HepG2 (cell line): Measurements from ENCODE around the gene ENTREP3. TPM values are rescaled to one million over a fixed set of nuclear protein-coding genes. Genes with fewer than 3 reads are reported as not detected.

ENCODE experiments used
- ATAC-seq: fragments of 200-7000 bp; cut with Tn5 transposase; 3 replicates; pipeline ENCODE4 v1.9.1; 2020; ENCODE audit warnings: mild to moderate bottlenecking, moderate library complexity
- BruUV-seq: library from RNA; stranded (reverse); fragments of 400-500 nt; replicated peaks from 2 replicates; lab custom pipeline; 2021; lab: Mats Ljungman, UMichigan
- CTCF ChIA-PET: fragments of 300-600 bp; formaldehyde crosslinking; extraction: SDS; loops from one replicate; lab custom pipeline; 2021; ENCODE audit warnings: low total read pairs, inconsistent platforms, low intra/inter-chr PET ratio; lab: Yijun Ruan, JAX
- POLR2A ChIA-PET: fragments of 350-600 bp; sonication (Branson Sonifier 250); formaldehyde crosslinking; loops from one replicate; lab custom pipeline; 2020; ENCODE audit warnings: antibody characterized with exemption, inconsistent platforms; lab: Yijun Ruan, JAX
- DNase-seq: peaks from one replicate; pipeline ENCODE4 v3.0.0-alpha.2; 2015; ENCODE audit warnings: low spot score
- FAIRE-seq: peaks from 3 replicates; lab custom pipeline; 2011; peaks lifted over from hg19 to GRCh38; lab: Jason Lieb, UNC
- H2AFZ ChIP-seq: one replicate; pipeline ENCODE4 v1.6.1; 2011; ENCODE audit warnings: low read length, inconsistent platforms
- H3K27ac ChIP-seq: fragments of 300-600 bp; 3 replicates; pipeline ENCODE4 v1.8.0; 2011; ENCODE audit warnings: mixed run types, mild to moderate bottlenecking, mixed read lengths, low read length, inconsistent platforms; ENCODE audit not compliant: insufficient read depth; ENCODE audit errors: extremely low read length
- H3K27me3 ChIP-seq, 2 experiments: fragments of 200-600 bp in 1 of 2; 2 replicates in 1 of 2; 3 replicates in 1 of 2; pipeline versions ENCODE4 v1.6.0 to v1.8.0; 2011; ENCODE audit warnings: low read length in 2 of 2, mild to moderate bottlenecking in 2 of 2, moderate library complexity in 2 of 2, inconsistent platforms in 1 of 2; ENCODE audit not compliant: insufficient read depth in 2 of 2, control insufficient read depth in 1 of 2
- H3K36me3 ChIP-seq, 2 experiments: fragments of 200-600 bp in 1 of 2; replicated peaks in 1 of 2; 2 replicates in 1 of 2; 3 replicates in 1 of 2; pipeline versions ENCODE4 v1.5.1 to v1.8.0; 2011; ENCODE audit warnings: low read length in 2 of 2, inconsistent platforms in 1 of 2; ENCODE audit not compliant: insufficient read depth in 2 of 2, control insufficient read depth in 1 of 2
- H3K4me1 ChIP-seq: 2 replicates; pipeline ENCODE4 v1.5.1; 2012; ENCODE audit warnings: low read length, inconsistent platforms; ENCODE audit not compliant: insufficient read depth
- H3K4me2 ChIP-seq: 2 replicates; pipeline ENCODE4 v1.6.0; 2011; ENCODE audit warnings: low read depth, low read length, inconsistent platforms
- H3K4me3 ChIP-seq, 3 experiments: fragments of 200-600 bp in 1 of 3; sonication (generic), shearing (Covaris generic) in 1 of 3; replicated peaks in 1 of 3; 2 replicates each; pipeline ENCODE4 v1.5.1; 2011 to 2016; ENCODE audit warnings: low read length in 3 of 3, inconsistent platforms in 2 of 3, low read depth in 2 of 3, mild to moderate bottlenecking in 2 of 3, control low read depth in 1 of 3, mixed read lengths in 1 of 3; ENCODE audit not compliant: insufficient read depth in 1 of 3
- H3K79me2 ChIP-seq: one replicate; pipeline ENCODE4 v1.6.1; 2011; ENCODE audit warnings: low read length, inconsistent platforms; ENCODE audit not compliant: insufficient read depth
- H3K9ac ChIP-seq: 2 replicates; pipeline ENCODE4 v1.6.0; 2011; ENCODE audit warnings: mild to moderate bottlenecking, low read depth, low read length, inconsistent platforms; ENCODE audit not compliant: insufficient read depth
- H3K9me3 ChIP-seq: 2 replicates; pipeline ENCODE4 v1.5.1; 2012; ENCODE audit warnings: mild to moderate bottlenecking, low read length
- H4K20me1 ChIP-seq: 2 replicates; pipeline ENCODE4 v1.6.0; 2011; ENCODE audit warnings: inconsistent platforms, mild to moderate bottlenecking, low read length, moderate library complexity; ENCODE audit not compliant: insufficient read depth
- AGO2 ChIP-seq: fragments of 200-400 bp; formaldehyde crosslinking; optimal IDR thresholded peaks from 2 replicates; pipeline ENCODE3; 2017; ENCODE audit warnings: mild to moderate bottlenecking, low read depth, low read length, moderate library complexity
- CREB3 ChIP-seq: sonication (generic); formaldehyde crosslinking; IDR thresholded peaks from 2 replicates; pipeline ENCODE4 v1.5.0; 2020; ENCODE audit warnings: missing genetic modification reagents
- EP300 ChIP-seq, 3 experiments: sonication (generic) in 1 of 3; formaldehyde crosslinking in 1 of 3; IDR thresholded peaks; 2 replicates each; pipeline versions ENCODE4 v1.5.1 to v1.6.1; 2011 to 2020; ENCODE audit warnings: low read depth in 2 of 3, low read length in 2 of 3, borderline replicate concordance in 1 of 3, improper control_type of control experiment in 1 of 3, mild to moderate bottlenecking in 1 of 3, missing genetic modification reagents in 1 of 3, moderate library complexity in 1 of 3
- GABPA ChIP-seq, 2 experiments: IDR thresholded peaks; 2 replicates each; pipeline ENCODE4 v1.6.1; 2011 to 2016; ENCODE audit warnings: low read depth in 2 of 2, low read length in 1 of 2, missing biosample characterization in 1 of 2, missing genetic modification characterization in 1 of 2
- JUNB ChIP-seq: sonication (generic); formaldehyde crosslinking; IDR thresholded peaks from 2 replicates; pipeline ENCODE4 v1.8.0; 2022; ENCODE audit warnings: missing genetic modification reagents, mild to moderate bottlenecking, borderline replicate concordance
- MYC ChIP-seq: sonication (generic); formaldehyde crosslinking; IDR thresholded peaks from 2 replicates; pipeline ENCODE4 v1.9.0; 2021; ENCODE audit warnings: missing genetic modification reagents, borderline replicate concordance
- SP140L ChIP-seq: sonication (generic); formaldehyde crosslinking; IDR thresholded peaks from 2 replicates; pipeline ENCODE4 v1.4.0; 2020; ENCODE audit warnings: missing genetic modification reagents, borderline replicate concordance
- STAG1 ChIP-seq: sonication (generic); formaldehyde crosslinking; IDR thresholded peaks from 2 replicates; pipeline ENCODE4 v1.4.0; 2020; ENCODE audit warnings: missing genetic modification reagents
- ZHX2 ChIP-seq, 2 experiments: sonication (generic) in 1 of 2; formaldehyde crosslinking in 1 of 2; IDR thresholded peaks; 2 replicates each; pipeline versions ENCODE4 v1.6.1 to v1.9.0; 2014 to 2022; ENCODE audit warnings: antibody characterized with exemption in 1 of 2, borderline replicate concordance in 1 of 2, inconsistent platforms in 1 of 2, low read depth in 1 of 2, missing genetic modification reagents in 1 of 2
- ZNF329 ChIP-seq: sonication (generic); formaldehyde crosslinking; IDR thresholded peaks from 2 replicates; pipeline ENCODE4 v1.9.0; 2021; ENCODE audit warnings: low read depth, mild to moderate bottlenecking, missing genetic modification reagents
- ZNF512 ChIP-seq: sonication (generic); formaldehyde crosslinking; IDR thresholded peaks from 2 replicates; pipeline ENCODE4 v1.4.0; 2020; ENCODE audit warnings: mild to moderate bottlenecking, missing genetic modification reagents
- ZNF547 ChIP-seq: sonication (generic); formaldehyde crosslinking; IDR thresholded peaks from 2 replicates; pipeline ENCODE4 v1.5.1; 2020; ENCODE audit warnings: mild to moderate bottlenecking, missing genetic modification reagents
- ZSCAN31 ChIP-seq: sonication (generic); formaldehyde crosslinking; IDR thresholded peaks from 2 replicates; pipeline ENCODE4 v1.5.0; 2020; ENCODE audit warnings: low read depth, mild to moderate bottlenecking, missing genetic modification reagents
- WGBS: methylation state at CpG from one replicate; pipeline ENCODE4 v1.1.6; 2017; ENCODE audit warnings: low lambda C conversion rate; 5-methylcytosine and 5-hydroxymethylcytosine counted together
- in situ Hi-C: cut with HindIII; loops from 2 replicates; pipeline ENCODE4 v1.10.0; 2017; ENCODE audit warnings: low pct_unique_long_range_greater_than_20kb; ENCODE audit not compliant: extremely low pct_ligation_motif_present
- intact Hi-C: fragments of 100-400 bp; cut with micrococcal nuclease; formaldehyde crosslinking; loops from one replicate; pipeline ENCODE4 v1.10.0; 2022; ENCODE audit not compliant: unreplicated experiment
- polyA plus RNA-seq, 8 experiments: library from polyadenylated mRNA; depleted of rRNA in 3 of 8; stranded (reverse) in 7 of 8; unstranded in 1 of 8; fragments of >200 nt; fragmentation: Illumina TruSeq in 4 of 8; extraction: Trizol in 4 of 8; gene quantifications; 2 replicates each; pipeline versions ENCODE4 v1.2.1 to v1.2.3, GENCODE V29; 2011 to 2016; ENCODE audit warnings: low read depth in 4 of 8, missing spikeins in 1 of 8, mixed read lengths in 1 of 8; ENCODE audit not compliant: insufficient read depth in 1 of 8
- total RNA-seq, 5 experiments: library from RNA; depleted of rRNA; stranded (reverse); fragments of >200 nt; fragmentation: Illumina TruSeq; extraction: Trizol; gene quantifications; 2 replicates each; pipeline ENCODE4 v1.2.3, GENCODE V29; 2016; ENCODE audit warnings: low read depth in 1 of 5

Gene ENTREP3
- total and polyA plus RNA-seq, 2 of the 13 experiments (the other 11 are each of a cell fraction or from before 2014, with no cell fraction given): 4.1 to 9.9 TPM

GRCh38 chr1:155226188-155226909, 28.9 kb downstream of the ENTREP3 start:
- 3% methylated on average over 7 of the region's 7 CpGs for WGBS
- peak overlapping the region; percentile 67 to 69 (median 69) for H3K4me3 ChIP-seq
- in situ Hi-C loops (no loop called here), intact Hi-C loops (loop anchor here (1.0 kb wide), 1 partner anchor 50 kb away; no protein-coding TSS in a partner anchor)
- no peaks in the 10 kb centered on the region for H3K36me3 ChIP-seq
- no peaks in the 10 kb centered on the region for H3K79me2 ChIP-seq
- peak overlapping the region; percentile 83 for H3K4me2 ChIP-seq
- DNase-seq (peak; percentile 60), FAIRE-seq (peak; percentile 59), ATAC-seq (peak; percentile 56)
- no peaks in the 10 kb centered on the region for H3K9me3 ChIP-seq
- H3K27ac ChIP-seq: peak overlapping the region; percentile 66
- POLR2A ChIA-PET: interaction anchor here (0.6 to 1.8 kb wide), 6 partner anchors 17 to 223 kb away, joined by 3 to 10 read pairs (median 4); partner anchors contain the start of genes CLK2 and KRTCAP2
- peak overlapping the region; percentile 4 for H2AFZ ChIP-seq
- H3K4me1 ChIP-seq: peaks cover 32% of the 10 kb centered on the region
- peak overlapping the region; percentile 72 for H3K9ac ChIP-seq
- BruUV-seq: no TSS peak
- CTCF ChIA-PET: interaction anchor here (1.9 to 2.0 kb wide), 2 partner anchors 20 to 50 kb away, joined by 6 to 12 read pairs; no protein-coding TSS in a partner anchor
- no peaks in the 10 kb centered on the region for H4K20me1 ChIP-seq
- H3K27me3 ChIP-seq: no peaks in the 10 kb centered on the region
- TF ChIP-seq EP300 (IDR thresholded peaks at IDR 0.05; ENCODE audit: low read depth in 2 of 2, low read length in 2 of 2) (no peak), EP300 (CRISPR knock-in tag; IDR thresholded peaks at IDR 0.05; ENCODE audit: borderline replicate concordance) (no peak), AGO2 (no peak), JUNB (CRISPR knock-in tag) (0 out of 2 replicates have a peak, but pooled peaks have one; percentile 21), STAG1 (CRISPR knock-in tag) (peak; percentile 52), MYC (no peak), SP140L (CRISPR knock-in tag) (no peak), CREB3 (CRISPR knock-in tag) (no peak), ZSCAN31 (CRISPR knock-in tag) (peak; percentile 21; the same call in 1 of the 2 replicates), ZNF547 (CRISPR knock-in tag) (no peak), ZHX2 (IDR thresholded peaks at IDR 0.05; ENCODE audit: low read depth) (no peak), ZHX2 (CRISPR knock-in tag; IDR thresholded peaks at IDR 0.05; ENCODE audit: borderline replicate concordance) (no peak), ZNF329 (CRISPR knock-in tag) (no peak), GABPA (IDR thresholded peaks at IDR 0.05; ENCODE audit: low read depth, low read length) (no peak), GABPA (CRISPR knock-in tag; IDR thresholded peaks at IDR 0.05; ENCODE audit: low read depth) (peak; percentile 25; the same call in 1 of the 2 replicates), ZNF512 (peak; percentile 86; the same call in 1 of the 2 replicates)
